Esophagus muscularis mucosa (tissue), 4 donors: ENCODE data around the gene ZNF784. TPM values are rescaled to one million over a fixed set of nuclear protein-coding genes. Genes with fewer than 3 reads are reported as not detected.

Experiments
- DNase-seq: peaks from one replicate; pipeline ENCODE4 v3.0.0-alpha.2; 2017; ENCODE audit errors: extremely low spot score
- H3K27ac ChIP-seq, 4 donors: fragments of 200-600 bp; sonication (generic); replicated peaks in 1 of 4; 1 replicate in 3 of 4; 2 replicates in 1 of 4; pipeline ENCODE4 v1.5.1; 2016 to 2019; ENCODE audit warnings: mild to moderate bottlenecking in 1 of 4
- H3K27me3 ChIP-seq, 4 donors: fragments of 200-600 bp; sonication (generic); one replicate each; pipeline versions ENCODE4 v1.5.1 to v1.6.0; 2016 to 2019
- H3K36me3 ChIP-seq, 4 donors: fragments of 200-600 bp; sonication (generic); one replicate each; pipeline ENCODE4 v1.5.1; 2016 to 2019
- H3K4me1 ChIP-seq, 4 donors: fragments of 200-600 bp; sonication (generic); one replicate each; pipeline ENCODE4 v1.5.1; 2016 to 2019
- H3K4me3 ChIP-seq, 4 donors: fragments of 200-600 bp; sonication (generic); 1 replicate in 2 of 4; 2 replicates in 2 of 4; pipeline ENCODE4 v1.5.1; 2016 to 2019; ENCODE audit warnings: mild to moderate bottlenecking in 4 of 4, moderate library complexity in 1 of 4
- H3K9me3 ChIP-seq, 4 donors: fragments of 200-600 bp; sonication (generic); 1 replicate in 3 of 4; 2 replicates in 1 of 4; pipeline ENCODE4 v1.5.1; 2016 to 2019
- EP300 ChIP-seq: sonication (generic); formaldehyde crosslinking; IDR thresholded peaks from one replicate; pipeline ENCODE4 v1.6.1; 2017; ENCODE audit warnings: antibody characterized with exemption
- POLR2A ChIP-seq: fragments of 450-650 bp; IDR thresholded peaks from one replicate; pipeline ENCODE4 v1.6.1; 2017; ENCODE audit warnings: antibody characterized with exemption, moderate library complexity, mild to moderate bottlenecking, low read depth
- POLR2AphosphoS5 ChIP-seq, 2 donors: sonication (generic); formaldehyde crosslinking; IDR thresholded peaks; one replicate each; pipeline ENCODE4 v1.6.1; 2017; ENCODE audit warnings: antibody characterized with exemption in 2 of 2
- WGBS: methylation state at CpG from one replicate; pipeline ENCODE4 v1.1.5; 2018; 5-methylcytosine and 5-hydroxymethylcytosine counted together
- intact Hi-C: fragments of 100-400 bp; cut with DNase I; formaldehyde crosslinking; loops from one replicate; pipeline ENCODE4 v1.15.1; 2023
- total RNA-seq, 4 donors: library from RNA; depleted of rRNA; stranded (reverse); fragments of >200 nt; gene quantifications; one replicate each; pipeline versions ENCODE4 v1.1.0 to v1.2.1, GENCODE V29; 2016
- TF ChIP-seq, protein P1 (sequence below), 3 experiments: fragments of 200-600 bp in 2 of 3; fragments of 450-650 bp in 1 of 3; sonication (generic) in 2 of 3; IDR thresholded peaks; one replicate each; pipeline ENCODE4 v1.5.1; 2017 to 2019; ENCODE audit warnings: antibody characterized with exemption in 3 of 3, mild to moderate bottlenecking in 2 of 3, moderate library complexity in 1 of 3

Gene ZNF784
- total RNA-seq, 4 donors from 2014 or later = 2.5 to 6.3 (median 4.0) TPM

DNA sequence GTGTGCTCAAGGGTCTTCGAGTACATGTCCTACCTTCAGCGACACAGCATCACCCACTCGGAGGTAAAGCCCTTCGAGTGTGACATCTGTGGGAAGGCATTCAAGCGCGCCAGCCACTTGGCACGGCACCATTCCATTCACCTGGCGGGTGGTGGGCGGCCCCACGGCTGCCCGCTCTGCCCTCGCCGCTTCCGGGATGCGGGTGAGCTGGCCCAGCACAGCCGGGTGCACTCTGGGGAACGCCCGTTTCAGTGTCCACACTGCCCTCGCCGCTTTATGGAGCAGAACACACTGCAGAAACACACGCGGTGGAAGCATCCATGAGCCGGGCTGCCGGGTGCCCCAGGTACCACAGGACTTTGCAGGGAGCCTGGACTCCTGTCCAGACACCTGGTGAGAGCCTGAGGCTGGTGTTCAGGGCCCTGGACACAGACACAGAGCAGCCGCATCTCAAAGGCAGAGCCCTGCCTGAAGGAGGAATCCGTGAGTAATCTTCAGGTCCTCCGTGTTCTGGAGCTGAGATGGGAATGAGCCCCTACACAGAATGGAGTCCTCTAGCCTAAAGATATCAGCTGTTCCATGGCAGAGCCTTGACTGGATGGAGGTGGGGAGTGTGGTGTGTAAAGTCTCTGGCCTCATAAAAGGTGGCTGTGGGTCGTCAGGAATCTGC, 20.6 kb upstream of the ZNF784 start:
- peaks cover 53 to 82% (median 80%) of the 10 kb centered on the region in 4 donors for H3K4me1 ChIP-seq
- 86% methylated on average over 27 of the region's 28 CpGs for WGBS
- H3K36me3 ChIP-seq = peaks cover 0 to 18% (median 12%) of the 10 kb centered on the region in 4 donors
- no peak overlapping the region for H3K27ac ChIP-seq
- peak overlapping the region in 1 of 4 donors; percentile 74 for H3K4me3 ChIP-seq
- TF ChIP-seq, protein P1, sequence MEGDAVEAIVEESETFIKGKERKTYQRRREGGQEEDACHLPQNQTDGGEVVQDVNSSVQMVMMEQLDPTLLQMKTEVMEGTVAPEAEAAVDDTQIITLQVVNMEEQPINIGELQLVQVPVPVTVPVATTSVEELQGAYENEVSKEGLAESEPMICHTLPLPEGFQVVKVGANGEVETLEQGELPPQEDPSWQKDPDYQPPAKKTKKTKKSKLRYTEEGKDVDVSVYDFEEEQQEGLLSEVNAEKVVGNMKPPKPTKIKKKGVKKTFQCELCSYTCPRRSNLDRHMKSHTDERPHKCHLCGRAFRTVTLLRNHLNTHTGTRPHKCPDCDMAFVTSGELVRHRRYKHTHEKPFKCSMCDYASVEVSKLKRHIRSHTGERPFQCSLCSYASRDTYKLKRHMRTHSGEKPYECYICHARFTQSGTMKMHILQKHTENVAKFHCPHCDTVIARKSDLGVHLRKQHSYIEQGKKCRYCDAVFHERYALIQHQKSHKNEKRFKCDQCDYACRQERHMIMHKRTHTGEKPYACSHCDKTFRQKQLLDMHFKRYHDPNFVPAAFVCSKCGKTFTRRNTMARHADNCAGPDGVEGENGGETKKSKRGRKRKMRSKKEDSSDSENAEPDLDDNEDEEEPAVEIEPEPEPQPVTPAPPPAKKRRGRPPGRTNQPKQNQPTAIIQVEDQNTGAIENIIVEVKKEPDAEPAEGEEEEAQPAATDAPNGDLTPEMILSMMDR (IDR thresholded peaks at IDR 0.05) = no peak
- TF ChIP-seq POLR2A = no peak
- no peak for TF ChIP-seq POLR2AphosphoS5 (IDR thresholded peaks at IDR 0.05)
- no peak for TF ChIP-seq EP300
- H3K27me3 ChIP-seq = no peaks in the 10 kb centered on the region
- intact Hi-C loops = no loop called here
- no peak for DNase-seq
- no peaks in the 10 kb centered on the region for H3K9me3 ChIP-seq

- intact Hi-C loops = no loop called here
- H3K9me3 ChIP-seq = no peaks in the 10 kb centered on the region
- TF ChIP-seq, protein P1 (IDR thresholded peaks at IDR 0.05) = no peak
- TF ChIP-seq EP300 (no peak), POLR2A (no peak), POLR2AphosphoS5 (IDR thresholded peaks at IDR 0.05) (no peak)
- 52% methylated on average over 12 of the region's 12 CpGs for WGBS
- H3K27me3 ChIP-seq = no peaks in the 10 kb centered on the region
- H3K4me1 ChIP-seq = peaks cover 57 to 82% (median 80%) of the 10 kb centered on the region in 4 donors
- H3K36me3 ChIP-seq = peaks cover 0 to 17% (median 12%) of the 10 kb centered on the region in 4 donors
- DNase-seq = no peak
- peak overlapping the region; percentile 74 to 91 (median 87) for H3K4me3 ChIP-seq
- peak overlapping the region; percentile 94 to 97 (median 94) for H3K27ac ChIP-seq
These were observed 19.9 kb upstream of the ZNF784 start for GRCh38 chr19:55644191-55644833.

- no peaks in the 10 kb centered on the region for H3K27me3 ChIP-seq
- H3K27ac ChIP-seq = peak overlapping the region; percentile 94 to 97 (median 94)
- intact Hi-C loops = no loop called here
- TF ChIP-seq POLR2A (no peak), POLR2AphosphoS5 (IDR thresholded peaks at IDR 0.05) (no peak)
- TF ChIP-seq, protein P1 (IDR thresholded peaks at IDR 0.05) = no peak
- H3K36me3 ChIP-seq = peaks cover 0 to 17% (median 12%) of the 10 kb centered on the region in 4 donors
- 1% methylated on average over 13 of the region's 15 CpGs for WGBS
- no peak for DNase-seq
- H3K4me1 ChIP-seq = peaks cover 55 to 82% (median 80%) of the 10 kb centered on the region in 4 donors
- peak overlapping the region; percentile 74 to 91 (median 87) for H3K4me3 ChIP-seq
- no peaks in the 10 kb centered on the region for H3K9me3 ChIP-seq
These were observed 19.5 kb upstream of the ZNF784 start for GRCh38 chr19:55643887-55644176.

- H3K4me3 ChIP-seq = peak within 1 kb of the TSS; percentile 74 to 91 (median 87)
- TF ChIP-seq POLR2A (no peak), EP300 (no peak), POLR2AphosphoS5 (IDR thresholded peaks at IDR 0.05) (peak; percentile 63 to 68)
- TF ChIP-seq, protein P1 (IDR thresholded peaks at IDR 0.05) = peak in 1 of 3 experiments; percentile 30
- under 1% methylated on average over 26 of the region's 56 CpGs for WGBS
- H3K27ac ChIP-seq = peak within 1 kb of the TSS; percentile 94 to 97 (median 94)
- no peaks in the 10 kb centered on the region for H3K9me3 ChIP-seq
- peaks cover 54 to 82% (median 80%) of the 10 kb centered on the region in 4 donors for H3K4me1 ChIP-seq
- no peak for DNase-seq
- intact Hi-C loops = no loop called here
- peaks cover 0 to 21% (median 14%) of the 10 kb centered on the region in 4 donors for H3K36me3 ChIP-seq
- H3K27me3 ChIP-seq = no peaks in the 10 kb centered on the region
These were observed 18.9 kb upstream of the ZNF784 start, which contains the start of gene ZNF581 for GRCh38 chr19:55643003-55643886. ZNF581 (plus strand) TSS chr19:55643649; CDS start chr19:55644572, 923 bp downstream.
